HCT116 (cell line): ENCODE results near the gene LRCH1. TPM values are rescaled to one million over a fixed set of nuclear protein-coding genes. Genes with fewer than 3 reads are reported as not detected.

ENCODE experiments used
- ATAC-seq: fragments of 200-7000 bp; cut with Tn5 transposase; 2 replicates; pipeline ENCODE4 v1.9.1; 2020; ENCODE audit warnings: mild to moderate bottlenecking, moderate library complexity
- BruUV-seq: library from RNA; stranded (reverse); fragments of 400-500 nt; replicated peaks from 2 replicates; lab custom pipeline; 2021; lab: Mats Ljungman, UMichigan
- CTCF ChIA-PET: fragments of 300-600 bp; sonication (Branson Sonifier 250); formaldehyde crosslinking; loops from one replicate; lab custom pipeline; 2021; ENCODE audit warnings: antibody characterized with exemption; lab: Charles Lee
- POLR2A ChIA-PET: fragments of 300-600, 350-600 bp; sonication (Branson Sonifier 250); formaldehyde crosslinking; loops from one replicate; lab custom pipeline; 2021; ENCODE audit warnings: antibody characterized with exemption; lab: Charles Lee
- RAD21 ChIA-PET, 2 experiments: fragments of 300-600 bp; sonication (Branson Sonifier 250); formaldehyde crosslinking; loops; one replicate each; lab custom pipeline; 2023; ENCODE audit warnings: low total read pairs in 2 of 2; ENCODE audit not compliant: uncharacterized antibody in 2 of 2, unreplicated experiment in 2 of 2, low non-redundant PET in 1 of 2; lab: Charles Lee
- DNase-seq: peaks from one replicate; pipeline ENCODE4 v3.0.0-alpha.2; 2010; ENCODE audit warnings: low read depth, low spot score
- H2AFZ ChIP-seq: fragments of 200-600 bp; shearing (Covaris generic), sonication (generic); 2 replicates; pipeline ENCODE4 v1.6.1; 2017; ENCODE audit warnings: low read depth, mixed run types, mixed read lengths, antibody characterized with exemption, low read length; ENCODE audit not compliant: poor library complexity, severe bottlenecking
- H3K27ac ChIP-seq: 2 replicates; pipeline ENCODE4 v1.5.1; 2012; ENCODE audit warnings: low read depth, low read length
- H3K27me3 ChIP-seq: fragments of 200-600 bp; sonication (generic); 2 replicates; pipeline ENCODE4 v1.6.1; 2016; ENCODE audit warnings: mixed run types, low read length, mixed read lengths; ENCODE audit not compliant: insufficient read depth
- H3K36me3 ChIP-seq, 2 experiments: fragments of 200-500 bp in 1 of 2; fragments of 200-600 bp in 1 of 2; sonication (Bioruptor generic) in 1 of 2; sonication (generic) in 1 of 2; 2 replicates each; pipeline versions ENCODE4 v1.5.1 to v1.6.1; 2014 to 2016; ENCODE audit warnings: low read length in 2 of 2, inconsistent platforms in 1 of 2, mixed read lengths in 1 of 2, mixed run types in 1 of 2; ENCODE audit not compliant: insufficient read depth in 2 of 2, control insufficient read depth in 1 of 2
- H3K4me1 ChIP-seq, 2 experiments: fragments of 200-600 bp in 1 of 2; sonication (generic) in 1 of 2; 2 replicates each; pipeline versions ENCODE4 v1.5.1 to v1.6.1; 2012 to 2017; ENCODE audit warnings: low read length in 2 of 2, inconsistent platforms in 1 of 2, mild to moderate bottlenecking in 1 of 2, mixed read lengths in 1 of 2, mixed run types in 1 of 2, moderate library complexity in 1 of 2; ENCODE audit not compliant: insufficient read depth in 2 of 2, control insufficient read depth in 1 of 2
- H3K4me2 ChIP-seq: fragments of 200-600 bp; sonication (generic); 2 replicates; pipeline ENCODE4 v1.6.1; 2017; ENCODE audit warnings: mixed run types, low read length, mixed read lengths
- H3K4me3 ChIP-seq, 2 experiments: fragments of 200-600 bp in 1 of 2; sonication (generic) in 1 of 2; replicated peaks in 1 of 2; 2 replicates each; pipeline ENCODE4 v1.5.1; 2011 to 2016; ENCODE audit warnings: low read length in 2 of 2, control low read depth in 1 of 2, low read depth in 1 of 2, mild to moderate bottlenecking in 1 of 2, mixed read lengths in 1 of 2, mixed run types in 1 of 2
- H3K79me2 ChIP-seq: fragments of 200-600 bp; sonication (generic); 2 replicates; pipeline ENCODE4 v1.6.1; 2017; ENCODE audit warnings: mild to moderate bottlenecking, mixed run types, low read length, moderate library complexity, mixed read lengths; ENCODE audit not compliant: insufficient read depth
- H3K9ac ChIP-seq: fragments of 200-600 bp; sonication (generic); 2 replicates; pipeline ENCODE4 v1.6.1; 2016; ENCODE audit warnings: low read length, mixed read lengths
- H3K9me2 ChIP-seq: fragments of 200-600 bp; sonication (generic), shearing (Covaris generic); 2 replicates; pipeline ENCODE4 v1.6.1; 2017; ENCODE audit warnings: mixed run types, mild to moderate bottlenecking, moderate library complexity; ENCODE audit not compliant: insufficient read depth
- H3K9me3 ChIP-seq, 2 experiments: fragments of 200-500 bp in 1 of 2; fragments of 200-600 bp in 1 of 2; sonication (Bioruptor generic) in 1 of 2; sonication (generic) in 1 of 2; 2 replicates each; pipeline ENCODE4 v1.6.1; 2014 to 2017; ENCODE audit warnings: low read length in 2 of 2, mixed read lengths in 2 of 2, inconsistent platforms in 1 of 2, low read depth in 1 of 2, mild to moderate bottlenecking in 1 of 2, mixed run types in 1 of 2, moderate library complexity in 1 of 2; ENCODE audit not compliant: control insufficient read depth in 1 of 2, insufficient read depth in 1 of 2
- H4K20me1 ChIP-seq: fragments of 200-600 bp; sonication (generic), shearing (Covaris generic); 2 replicates; pipeline ENCODE4 v1.6.1; 2017; ENCODE audit warnings: mixed run types, mild to moderate bottlenecking, moderate library complexity; ENCODE audit not compliant: insufficient read depth
- EZH2 ChIP-seq: fragments of 200-600 bp; sonication (generic); IDR thresholded peaks from 2 replicates; pipeline ENCODE4 v1.6.1; 2017; ENCODE audit warnings: antibody characterized with exemption, mixed run types
- EZH2phosphoT487 ChIP-seq: fragments of 200-600 bp; IDR thresholded peaks from 2 replicates; pipeline ENCODE4 v1.6.1; 2018; ENCODE audit warnings: antibody characterized with exemption, borderline replicate concordance
- FOSL1 ChIP-seq: IDR thresholded peaks from 2 replicates; pipeline ENCODE4 v1.6.1; 2012; ENCODE audit warnings: low read depth
- JUND ChIP-seq: IDR thresholded peaks from 2 replicates; pipeline ENCODE4 v1.6.1; 2012
- SP1 ChIP-seq: IDR thresholded peaks from 2 replicates; pipeline ENCODE4 v1.6.1; 2012; ENCODE audit warnings: low read depth
- SRF ChIP-seq: IDR thresholded peaks from 2 replicates; pipeline ENCODE4 v1.6.1; 2012; ENCODE audit warnings: low read depth
- ZBTB33 ChIP-seq: IDR thresholded peaks from 2 replicates; pipeline ENCODE4 v1.6.1; 2011; ENCODE audit warnings: mild to moderate bottlenecking, low read length, moderate library complexity; ENCODE audit not compliant: insufficient replicate concordance; ENCODE audit errors: extremely low read depth
- intact Hi-C: fragments of 100-400 bp; cut with micrococcal nuclease; formaldehyde crosslinking; loops from 2 replicates; pipeline ENCODE4 v1.10.0; 2022
- total RNA-seq: library from RNA; stranded (reverse); gene quantifications from one replicate; pipeline ENCODE4 v1.2.1, GENCODE V29; 2021; ENCODE audit not compliant: unreplicated experiment

Gene LRCH1
- total RNA-seq, 1 experiment from 2014 or later: 15.6 TPM

GRCh38 chr13:46660416-46660815 is 107.4 kb downstream of the LRCH1 start:
- no peak overlapping the region for H3K9ac ChIP-seq
- no peak overlapping the region for H3K4me2 ChIP-seq
- H4K20me1 ChIP-seq: no peaks in the 10 kb centered on the region
- no peaks in the 10 kb centered on the region for H3K36me3 ChIP-seq
- TF ChIP-seq ZBTB33 (no peak), EZH2 (no peak), EZH2phosphoT487 (no peak), JUND (no peak)
- no peaks in the 10 kb centered on the region for H3K27me3 ChIP-seq
- no peaks in the 10 kb centered on the region for H3K9me2 ChIP-seq
- H2AFZ ChIP-seq: no peak overlapping the region
- no peak for ATAC-seq
- no peak overlapping the region for H3K4me3 ChIP-seq
- H3K79me2 ChIP-seq: peaks cover 19% of the 10 kb centered on the region; the same call in 1 of the 2 replicates
- intact Hi-C loops: no loop called here
- ChIA-PET CTCF (no interaction called here), RAD21 (no interaction called here), POLR2A (no interaction called here)
- peaks cover 3 to 5% of the 10 kb centered on the region in 2 experiments; a peak in 2 of 4 replicates for H3K4me1 ChIP-seq
- no peak overlapping the region for H3K27ac ChIP-seq
- BruUV-seq: no TSS peak
- DNase-seq: no peak
- no peaks in the 10 kb centered on the region for H3K9me3 ChIP-seq

GRCh38 chr13:46660857-46661256 is 107.9 kb downstream of the LRCH1 start:
- peaks cover 1 to 5% of the 10 kb centered on the region in 2 experiments; a peak in 2 of 4 replicates for H3K4me1 ChIP-seq
- peaks cover 19% of the 10 kb centered on the region; the same call in 1 of the 2 replicates for H3K79me2 ChIP-seq

More at GRCh38 chr13:46660857-46661256, 107.9 kb downstream of the LRCH1 start:
- Histone ChIP-seq H3K9ac (no peak overlapping the region), H3K4me2 (no peak overlapping the region), H3K9me3 (no peaks in the 10 kb centered on the region), H3K4me3 (no peak overlapping the region), H3K9me2 (no peaks in the 10 kb centered on the region), H2AFZ (no peak overlapping the region), H4K20me1 (no peaks in the 10 kb centered on the region), H3K36me3 (no peaks in the 10 kb centered on the region), H3K27me3 (no peaks in the 10 kb centered on the region)
- intact Hi-C loops: no loop called here
- no peak for DNase-seq
- POLR2A ChIA-PET: no interaction called here
- BruUV-seq: no TSS peak
- TF ChIP-seq SRF (no peak), FOSL1 (no peak), EZH2phosphoT487 (no peak), JUND (no peak), SP1 (no peak)
- TF ChIP-seq, all 23 proteins: peak for 0
- no peak for ATAC-seq
- ChIA-PET RAD21 (no interaction called here), CTCF (no interaction called here)
- no peak overlapping the region for H3K27ac ChIP-seq
